Prostate gland (tissue), 2 donors: ENCODE measurements around the gene IFI6. TPM values are rescaled to one million over a fixed set of nuclear protein-coding genes. Genes with fewer than 3 reads are reported as not detected.
"Not testable (repeated sequence)": the region's sequence is repeated elsewhere in the genome, so short reads cannot be mapped to it uniquely, and the experiment has no call there.

ENCODE experiments used
- DNase-seq: peaks from one replicate; pipeline ENCODE4 v3.0.0-alpha.2; 2019; ENCODE audit warnings: low spot score
- H3K27ac ChIP-seq, 2 donors: fragments of 200-600 bp; sonication (generic); 2 replicates each; pipeline ENCODE4 v1.5.1; 2017 to 2019
- H3K27me3 ChIP-seq: fragments of 200-600 bp; sonication (generic); replicated peaks from 2 replicates; pipeline ENCODE4 v1.5.1; 2019; ENCODE audit not compliant: insufficient read depth
- H3K36me3 ChIP-seq, 2 donors: fragments of 200-600 bp; sonication (generic); 1 replicate in 1 of 2; 2 replicates in 1 of 2; pipeline versions ENCODE4 v1.5.1 to v1.8.1; 2017 to 2019
- H3K4me1 ChIP-seq: fragments of 200-600 bp; sonication (generic); replicated peaks from 2 replicates; pipeline ENCODE4 v1.5.1; 2019
- H3K4me3 ChIP-seq, 2 donors: fragments of 200-600 bp; sonication (generic); 2 replicates each; pipeline ENCODE4 v1.5.1; 2017 to 2019
- H3K9me3 ChIP-seq: fragments of 200-600 bp; sonication (generic); 2 replicates; pipeline ENCODE4 v1.5.1; 2017
- CTCF ChIP-seq, 4 experiments: fragments of 200-600 bp in 2 of 4; fragments of 450-650 bp in 2 of 4; sonication (generic) in 2 of 4; IDR thresholded peaks; 1 replicate in 3 of 4; 2 replicates in 1 of 4; pipeline ENCODE4 v1.5.1; 2016 to 2019; ENCODE audit warnings: antibody characterized with exemption in 4 of 4, mild to moderate bottlenecking in 2 of 4, moderate library complexity in 2 of 4
- POLR2A ChIP-seq: fragments of 450-650 bp; IDR thresholded peaks from one replicate; pipeline ENCODE4 v1.6.1; 2016; ENCODE audit warnings: antibody characterized with exemption, mild to moderate bottlenecking
- POLR2AphosphoS5 ChIP-seq: sonication (generic); formaldehyde crosslinking; IDR thresholded peaks from one replicate; pipeline ENCODE4 v1.6.1; 2017; ENCODE audit warnings: antibody characterized with exemption
- WGBS: methylation state at CpG from one replicate; pipeline ENCODE4 v1.1.5; 2018; 5-methylcytosine and 5-hydroxymethylcytosine counted together
- intact Hi-C: fragments of 100-400 bp; cut with DNase I; formaldehyde crosslinking; loops from one replicate; pipeline ENCODE4 v1.14.2; 2022
- total RNA-seq, 2 donors: library from RNA; depleted of rRNA; stranded (reverse); fragments of >200 nt; gene quantifications; one replicate each; pipeline ENCODE4 v1.1.0, GENCODE V29; 2016

The IFI6 gene
- total RNA-seq, 2 donors from 2014 or later = 40.4 to 274 TPM

GRCh38 chr1:27628712-27629111, 43.3 kb downstream of the IFI6 start:
- 73% methylated on average over 3 of the region's 3 CpGs for WGBS
- no peak overlapping the region for H3K27ac ChIP-seq
- no peak for TF ChIP-seq POLR2A
- no peak for TF ChIP-seq CTCF (IDR thresholded peaks at IDR 0.05)
- no peak for TF ChIP-seq POLR2AphosphoS5

GRCh38 chr1:27627733-27628132, 44.3 kb downstream of the IFI6 start:
- H3K27me3 ChIP-seq, H3K4me3 ChIP-seq, H3K9me3 ChIP-seq, H3K27ac ChIP-seq, intact Hi-C loops, H3K4me1 ChIP-seq, H3K36me3 ChIP-seq, DNase-seq: not testable (repeated sequence)
- 99% methylated on average over 4 of the region's 4 CpGs for WGBS

More at GRCh38 chr1:27628712-27629111, 43.3 kb downstream of the IFI6 start:
- no peak for DNase-seq
- Histone ChIP-seq H3K9me3 (no peaks in the 10 kb centered on the region), H3K36me3 (no peaks in the 10 kb centered on the region), H3K4me3 (no peak overlapping the region), H3K27me3 (no peaks in the 10 kb centered on the region), H3K4me1 (no peaks in the 10 kb centered on the region)
- intact Hi-C loops = no loop called here

- TF ChIP-seq POLR2AphosphoS5 = no peak
- TF ChIP-seq CTCF (IDR thresholded peaks at IDR 0.05) = no peak
- TF ChIP-seq POLR2A = no peak
- H3K27ac ChIP-seq = no peak overlapping the region
- H3K27me3 ChIP-seq = no peaks in the 10 kb centered on the region
- WGBS = 92% methylated on average over 5 of the region's 5 CpGs
- H3K4me3 ChIP-seq = no peak overlapping the region
- no peaks in the 10 kb centered on the region for H3K9me3 ChIP-seq
- no peaks in the 10 kb centered on the region for H3K36me3 ChIP-seq
- DNase-seq = no peak
- intact Hi-C loops = no loop called here
- H3K4me1 ChIP-seq = no peaks in the 10 kb centered on the region
These were observed 44.9 kb downstream of the IFI6 start for GRCh38 chr1:27627061-27627460.

- no peak overlapping the region for H3K4me3 ChIP-seq
- intact Hi-C loops = no loop called here
- no peaks in the 10 kb centered on the region for H3K9me3 ChIP-seq
- WGBS = 76% methylated on average over 11 of the region's 11 CpGs
- no peak overlapping the region for H3K27ac ChIP-seq
- H3K36me3 ChIP-seq = no peaks in the 10 kb centered on the region
- DNase-seq = no peak
- H3K4me1 ChIP-seq = no peaks in the 10 kb centered on the region
- no peak for TF ChIP-seq POLR2A
- no peak for TF ChIP-seq POLR2AphosphoS5
- TF ChIP-seq CTCF (IDR thresholded peaks at IDR 0.05) = no peak
- no peaks in the 10 kb centered on the region for H3K27me3 ChIP-seq
These were observed 45.7 kb downstream of the IFI6 start for GRCh38 chr1:27626031-27626935.

GRCh38 chr1:27624467-27625178, 47.4 kb downstream of the IFI6 start:
- no peaks in the 10 kb centered on the region for H3K4me1 ChIP-seq
- no peak overlapping the region for H3K4me3 ChIP-seq
- H3K27ac ChIP-seq = no peak overlapping the region
- no peaks in the 10 kb centered on the region for H3K27me3 ChIP-seq
- 58% methylated on average over 7 of the region's 7 CpGs for WGBS
- H3K9me3 ChIP-seq = no peaks in the 10 kb centered on the region
- TF ChIP-seq POLR2AphosphoS5 (no peak), CTCF (IDR thresholded peaks at IDR 0.05) (no peak), POLR2A (no peak)
- no peak for DNase-seq
- intact Hi-C loops = no loop called here
- no peaks in the 10 kb centered on the region for H3K36me3 ChIP-seq
